Activated CD8-positive, alpha-beta memory T cell treated with anti-CD3 and anti-CD28 coated beads, Interleukin-2, amount 10 ng/mL, durations not matched to agents 7 days and 5 days (primary cell): ENCODE data around the gene ITPR2. TPM values are rescaled to one million over a fixed set of nuclear protein-coding genes. Genes with fewer than 3 reads are reported as not detected.

Experiments used
- ATAC-seq: fragments of 150-1000 bp; cut with Tn5 transposase; one replicate; pipeline ENCODE4 v1.10.0; 2021; ENCODE audit warnings: moderate library complexity
- CTCF ChIA-PET: fragments of 350-600 bp; sonication (Branson Sonifier 250); formaldehyde crosslinking; loops from one replicate; lab custom pipeline; 2021; ENCODE audit warnings: antibody characterized with exemption; lab: Charles Lee
- DNase-seq: peaks from one replicate; pipeline ENCODE4 v3.0.0-alpha.2; 2020
- H3K27ac Mint-ChIP-seq: one replicate; pipeline ENCODE4 v1.8.0; 2021; ENCODE audit warnings: mild to moderate bottlenecking, mixed read lengths
- H3K27me3 Mint-ChIP-seq: one replicate; pipeline ENCODE4 v1.8.0; 2021; ENCODE audit warnings: mixed read lengths
- H3K36me3 Mint-ChIP-seq: one replicate; pipeline ENCODE4 v1.8.0; 2021; ENCODE audit warnings: mild to moderate bottlenecking, mixed read lengths
- H3K4me1 Mint-ChIP-seq: one replicate; pipeline ENCODE4 v1.8.0; 2021; ENCODE audit warnings: mixed read lengths
- H3K4me3 Mint-ChIP-seq: one replicate; pipeline ENCODE4 v1.8.0; 2021; ENCODE audit warnings: mild to moderate bottlenecking, moderate library complexity, mixed read lengths
- H3K9me3 Mint-ChIP-seq: one replicate; pipeline ENCODE4 v1.8.0; 2022; ENCODE audit warnings: low read depth, mixed read lengths
- total RNA-seq, 2 experiments: library from RNA; stranded (reverse); gene quantifications; one replicate each; pipeline ENCODE4 v1.2.3, GENCODE V29; 2021

Gene ITPR2
- total RNA-seq, 2 experiments from 2014 or later: 31.1 to 37.7 TPM

- Mint-ChIP-seq H3K4me1 (peaks cover 1% of the 10 kb centered on the region), H3K9me3 (no peaks in the 10 kb centered on the region), H3K4me3 (no peak overlapping the region), H3K36me3 (peaks cover 3% of the 10 kb centered on the region), H3K27me3 (no peaks in the 10 kb centered on the region), H3K27ac (no peak overlapping the region)
- ATAC-seq: no peak
- no peak for DNase-seq
- CTCF ChIA-PET: no interaction called here
Observed at GRCh38 chr12:26717757-26718156, 115.2 kb downstream of the ITPR2 start.

- no peak for DNase-seq
Observed at GRCh38 chr12:26715232-26715631, 117.8 kb downstream of the ITPR2 start.

GRCh38 chr12:26713885-26714383 lies 119.1 kb downstream of the ITPR2 start:
- CTCF ChIA-PET: no interaction called here
- Mint-ChIP-seq H3K4me3 (no peak overlapping the region), H3K4me1 (no peaks in the 10 kb centered on the region), H3K27me3 (no peaks in the 10 kb centered on the region), H3K9me3 (no peaks in the 10 kb centered on the region), H3K27ac (no peak overlapping the region), H3K36me3 (peaks cover 9% of the 10 kb centered on the region)
- DNase-seq (no peak), ATAC-seq (no peak)

More at GRCh38 chr12:26715232-26715631, 117.8 kb downstream of the ITPR2 start:
- no peaks in the 10 kb centered on the region for H3K9me3 Mint-ChIP-seq
- H3K27me3 Mint-ChIP-seq: no peaks in the 10 kb centered on the region
- no peaks in the 10 kb centered on the region for H3K4me1 Mint-ChIP-seq
- H3K36me3 Mint-ChIP-seq: peaks cover 8% of the 10 kb centered on the region
- no peak for ATAC-seq
- CTCF ChIA-PET: interaction anchor here (1.8 kb wide), 1 partner anchor 14 kb away, joined by 5 read pairs; no protein-coding TSS in a partner anchor
- H3K4me3 Mint-ChIP-seq: no peak overlapping the region
- no peak overlapping the region for H3K27ac Mint-ChIP-seq

DNA sequence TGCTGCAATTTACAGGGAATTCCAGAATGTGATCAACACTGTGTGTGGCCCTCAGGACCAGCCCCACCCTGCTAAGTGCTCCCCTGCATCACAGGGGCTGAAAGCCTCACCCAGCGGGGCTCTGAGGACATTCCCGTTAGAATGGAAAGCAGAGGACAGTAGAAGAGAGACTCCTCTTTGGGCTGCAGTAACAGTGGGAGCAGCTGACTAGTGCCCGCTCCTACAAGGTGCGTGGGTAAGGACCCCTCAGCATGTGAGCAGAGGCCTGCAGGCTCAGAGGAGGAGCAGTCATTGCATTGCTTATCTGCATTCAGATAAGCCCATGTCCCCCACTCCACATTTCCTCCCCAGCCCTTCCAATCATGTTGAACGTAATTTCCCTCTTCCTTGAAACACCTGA lies 120.1 kb downstream of the ITPR2 start:
- no peak overlapping the region for H3K27ac Mint-ChIP-seq
- H3K4me3 Mint-ChIP-seq: no peak overlapping the region
- no peaks in the 10 kb centered on the region for H3K9me3 Mint-ChIP-seq
- no peak for ATAC-seq
- no peak for DNase-seq
- no peaks in the 10 kb centered on the region for H3K27me3 Mint-ChIP-seq
- CTCF ChIA-PET: no interaction called here
- peaks cover 13% of the 10 kb centered on the region for H3K36me3 Mint-ChIP-seq
- H3K4me1 Mint-ChIP-seq: no peaks in the 10 kb centered on the region

DNA sequence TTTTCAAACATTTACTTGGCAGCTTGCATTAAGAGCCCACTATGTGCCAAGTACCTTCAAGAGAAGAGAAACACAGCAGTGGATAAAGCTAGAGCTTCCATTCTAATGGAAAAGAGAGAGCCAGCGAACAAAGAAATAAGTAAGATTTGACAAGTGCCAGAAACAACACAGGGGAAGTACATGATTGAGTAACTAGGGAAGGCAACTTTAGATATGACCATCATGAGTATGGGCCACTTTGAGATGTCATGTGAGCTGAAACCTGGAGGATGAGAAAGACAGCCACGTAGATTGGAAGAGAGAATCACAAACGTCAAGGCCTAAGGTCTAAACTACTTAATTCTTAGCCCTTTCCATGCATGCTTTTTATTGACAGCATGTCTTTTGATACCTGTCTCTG lies 121.4 kb downstream of the ITPR2 start:
- ATAC-seq: no peak
- H3K4me3 Mint-ChIP-seq: no peak overlapping the region
- peaks cover 13% of the 10 kb centered on the region for H3K36me3 Mint-ChIP-seq
- H3K27ac Mint-ChIP-seq: no peak overlapping the region
- CTCF ChIA-PET: interaction anchor here (1.5 to 1.7 kb wide), 2 partner anchors 8 to 122 kb away, joined by 3 to 4 read pairs; partner anchors contain the start of gene ITPR2
- H3K27me3 Mint-ChIP-seq: no peaks in the 10 kb centered on the region
- H3K4me1 Mint-ChIP-seq: no peaks in the 10 kb centered on the region
- no peak for DNase-seq
- H3K9me3 Mint-ChIP-seq: no peaks in the 10 kb centered on the region

DNA sequence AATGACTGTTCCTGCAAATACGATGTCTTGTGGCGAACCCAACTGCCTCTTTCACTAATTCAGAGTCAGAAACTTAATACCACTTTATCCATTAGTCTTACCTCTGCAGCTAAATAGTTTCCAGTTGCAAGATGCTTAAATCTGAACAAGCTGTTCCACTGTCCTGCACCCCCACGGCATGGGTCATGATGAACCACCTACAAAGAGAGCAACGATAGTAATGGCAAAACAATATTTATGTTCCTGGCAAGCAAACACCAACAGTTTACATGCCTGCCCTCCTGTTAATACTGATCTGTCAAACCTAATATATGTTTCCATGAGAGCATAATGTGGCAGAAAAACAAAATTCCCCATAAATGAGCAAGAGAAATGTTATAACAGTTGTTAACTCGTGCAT lies 121.9 kb downstream of the ITPR2 start:
- H3K36me3 Mint-ChIP-seq: peaks cover 13% of the 10 kb centered on the region
- no peak overlapping the region for H3K4me3 Mint-ChIP-seq
- no peak for ATAC-seq
- DNase-seq: no peak
- H3K27ac Mint-ChIP-seq: no peak overlapping the region
- H3K9me3 Mint-ChIP-seq: no peaks in the 10 kb centered on the region
- no peaks in the 10 kb centered on the region for H3K27me3 Mint-ChIP-seq
- H3K4me1 Mint-ChIP-seq: no peaks in the 10 kb centered on the region
- CTCF ChIA-PET: interaction anchor here (1.5 to 1.7 kb wide), 2 partner anchors 8 to 122 kb away, joined by 3 to 4 read pairs; partner anchors contain the start of gene ITPR2

DNA sequence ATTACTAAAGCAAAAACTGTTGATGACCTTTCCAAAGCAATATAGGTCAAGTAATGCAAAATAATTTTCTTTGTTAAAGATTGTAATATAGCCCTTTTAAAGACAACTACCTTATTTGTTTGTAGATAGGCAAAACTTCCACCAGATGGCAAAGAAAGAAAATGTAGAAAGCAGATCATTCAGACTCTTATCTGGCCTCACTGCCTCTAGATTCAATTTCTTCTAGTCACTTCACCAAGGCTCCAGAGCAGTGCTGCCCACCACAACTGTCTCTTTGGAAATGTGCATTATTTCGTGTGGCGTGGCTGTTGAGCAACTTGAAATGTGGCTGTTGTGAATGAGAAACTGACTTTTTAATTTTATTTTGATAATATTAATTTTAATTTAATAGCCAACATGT lies 127.1 kb downstream of the ITPR2 start:
- Mint-ChIP-seq H3K27me3 (no peaks in the 10 kb centered on the region), H3K9me3 (no peaks in the 10 kb centered on the region), H3K27ac (no peak overlapping the region), H3K4me3 (no peak overlapping the region), H3K4me1 (no peaks in the 10 kb centered on the region), H3K36me3 (peaks cover 6% of the 10 kb centered on the region)
- no peak for DNase-seq
- CTCF ChIA-PET: no interaction called here
- ATAC-seq: no peak

DNA sequence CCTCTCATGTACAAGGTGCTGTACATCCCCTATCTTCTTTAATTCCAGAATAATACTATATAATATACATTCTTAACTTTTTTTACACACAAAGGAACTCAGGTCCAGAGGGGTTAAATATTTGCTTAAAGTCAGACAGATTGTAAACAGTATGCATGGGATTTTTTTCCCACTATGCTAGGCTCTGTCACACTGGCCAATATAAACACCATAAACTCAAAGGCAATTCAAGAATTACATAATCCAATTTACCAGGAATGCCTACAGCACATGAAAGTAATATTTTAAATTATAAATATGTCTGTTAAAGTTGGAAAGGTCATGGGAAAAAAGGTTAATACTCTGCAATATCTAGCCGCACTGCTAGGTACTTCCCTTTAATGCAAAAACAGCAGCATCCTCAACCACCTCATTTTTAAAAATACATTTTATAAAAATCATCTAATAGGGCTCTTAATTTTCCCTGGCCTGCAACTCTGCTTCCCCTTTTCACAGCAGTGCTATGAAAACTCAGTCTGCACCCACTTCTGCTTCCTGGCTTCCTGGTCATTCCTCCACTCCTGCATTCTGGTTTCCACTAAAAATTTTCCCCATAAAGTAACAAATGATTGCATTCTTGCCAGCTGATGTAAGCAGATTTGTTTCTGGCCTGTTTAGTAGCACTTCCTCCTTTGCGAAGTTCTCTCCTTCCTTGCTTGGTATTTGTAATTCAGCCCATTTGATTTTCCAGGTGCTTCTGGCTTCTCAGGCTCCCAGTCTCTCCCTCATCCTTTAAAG lies 128.1 kb downstream of the ITPR2 start:
- Mint-ChIP-seq H3K27me3 (no peaks in the 10 kb centered on the region), H3K4me1 (no peaks in the 10 kb centered on the region)

GRCh38 chr12:26704214-26704613 lies 128.8 kb downstream of the ITPR2 start:
- no peak overlapping the region for H3K27ac Mint-ChIP-seq
- H3K27me3 Mint-ChIP-seq: no peaks in the 10 kb centered on the region
- no peak overlapping the region for H3K4me3 Mint-ChIP-seq
- CTCF ChIA-PET: no interaction called here
- no peaks in the 10 kb centered on the region for H3K9me3 Mint-ChIP-seq
- DNase-seq: no peak
- no peak for ATAC-seq
- H3K4me1 Mint-ChIP-seq: no peaks in the 10 kb centered on the region
- peaks cover 4% of the 10 kb centered on the region for H3K36me3 Mint-ChIP-seq

More for the DNA sequence above, 128.1 kb downstream of the ITPR2 start:
- peaks cover 4% of the 10 kb centered on the region for H3K36me3 Mint-ChIP-seq
- H3K27ac Mint-ChIP-seq: no peak overlapping the region
- ATAC-seq: no peak
- CTCF ChIA-PET: no interaction called here
- no peak overlapping the region for H3K4me3 Mint-ChIP-seq
- no peaks in the 10 kb centered on the region for H3K9me3 Mint-ChIP-seq
- no peak for DNase-seq

- Mint-ChIP-seq H3K27ac (no peak overlapping the region), H3K4me3 (no peak overlapping the region), H3K9me3 (no peaks in the 10 kb centered on the region), H3K36me3 (peaks cover 10% of the 10 kb centered on the region), H3K27me3 (no peaks in the 10 kb centered on the region), H3K4me1 (no peaks in the 10 kb centered on the region)
- ATAC-seq (no peak), DNase-seq (no peak)
- CTCF ChIA-PET: no interaction called here
Observed at GRCh38 chr12:26702741-26703140, 130.3 kb downstream of the ITPR2 start.

GRCh38 chr12:26701604-26702215 lies 131.3 kb downstream of the ITPR2 start:
- Mint-ChIP-seq H3K27me3 (no peaks in the 10 kb centered on the region), H3K4me3 (no peak overlapping the region), H3K36me3 (peaks cover 16% of the 10 kb centered on the region), H3K9me3 (no peaks in the 10 kb centered on the region), H3K27ac (no peak overlapping the region), H3K4me1 (peaks cover 5% of the 10 kb centered on the region)
- ATAC-seq (peak; percentile 39), DNase-seq (no peak)
- CTCF ChIA-PET: interaction anchor here (0.7 to 1.5 kb wide), 15 partner anchors 9 to 604 kb away, joined by 3 to 7 read pairs (median 4); partner anchors contain the start of genes ITPR2 and TM7SF3

GRCh38 chr12:26700430-26700829 lies 132.6 kb downstream of the ITPR2 start:
- Mint-ChIP-seq H3K36me3 (peaks cover 20% of the 10 kb centered on the region), H3K27ac (no peak overlapping the region), H3K4me1 (peaks cover 6% of the 10 kb centered on the region), H3K9me3 (no peaks in the 10 kb centered on the region), H3K27me3 (no peaks in the 10 kb centered on the region), H3K4me3 (no peak overlapping the region)
- DNase-seq (no peak), ATAC-seq (no peak)
- CTCF ChIA-PET: interaction anchor here (1.4 to 1.5 kb wide), 2 partner anchors 313 to 586 kb away, joined by 4 to 6 read pairs; partner anchors contain the start of gene TM7SF3

DNA sequence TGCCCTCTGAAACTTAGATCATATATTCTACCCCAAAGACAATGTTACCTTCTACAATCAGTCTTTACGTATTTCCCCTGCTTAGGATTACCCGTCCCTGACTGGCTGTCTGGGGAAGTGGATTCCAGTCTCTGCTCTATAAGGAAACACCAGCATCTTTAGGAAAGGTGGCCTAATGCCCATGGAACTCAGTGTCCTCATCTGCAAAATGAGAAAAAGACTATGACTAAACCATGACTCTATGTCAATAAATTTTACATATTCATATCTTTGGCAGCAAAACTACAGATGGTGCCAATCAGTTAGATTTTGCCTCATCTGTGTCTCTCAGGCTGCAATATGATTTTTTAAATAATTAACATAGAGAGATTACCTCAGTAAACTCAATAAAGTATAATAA lies 133.8 kb downstream of the ITPR2 start:
- CTCF ChIA-PET: no interaction called here
- H3K27ac Mint-ChIP-seq: no peak overlapping the region
- no peaks in the 10 kb centered on the region for H3K9me3 Mint-ChIP-seq
- peaks cover 6% of the 10 kb centered on the region for H3K4me1 Mint-ChIP-seq
- H3K4me3 Mint-ChIP-seq: no peak overlapping the region
- ATAC-seq: no peak
- no peak for DNase-seq
- peaks cover 28% of the 10 kb centered on the region for H3K36me3 Mint-ChIP-seq
- H3K27me3 Mint-ChIP-seq: no peaks in the 10 kb centered on the region
